ENCODE measurements around the gene MUC4.
"Not testable (repeated sequence)": the region's sequence is repeated elsewhere in the genome, so short reads cannot be mapped to it uniquely, and the experiment has no call there.

Gene MUC4

DNA sequence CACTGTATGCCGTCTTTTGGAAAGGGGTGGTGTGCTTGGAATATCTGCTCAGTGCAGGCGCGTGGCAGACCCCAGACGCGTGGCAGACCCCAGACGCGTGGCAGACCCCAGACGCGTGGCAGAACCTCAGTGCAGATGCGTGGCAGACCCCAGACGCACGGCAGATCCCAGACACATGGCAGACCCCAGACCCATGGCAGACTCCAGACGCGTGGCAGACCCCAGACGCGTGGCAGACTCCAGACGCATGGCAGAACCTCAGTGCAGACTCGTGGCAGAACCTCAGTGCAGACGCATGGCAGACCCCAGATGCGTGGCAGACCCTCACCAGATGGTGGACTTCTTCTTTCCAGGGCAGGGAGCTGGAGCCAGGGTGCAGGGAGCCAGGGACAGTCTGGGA, 637 bp upstream of the MUC4 start:
- no peak for DNase-seq

DNA sequence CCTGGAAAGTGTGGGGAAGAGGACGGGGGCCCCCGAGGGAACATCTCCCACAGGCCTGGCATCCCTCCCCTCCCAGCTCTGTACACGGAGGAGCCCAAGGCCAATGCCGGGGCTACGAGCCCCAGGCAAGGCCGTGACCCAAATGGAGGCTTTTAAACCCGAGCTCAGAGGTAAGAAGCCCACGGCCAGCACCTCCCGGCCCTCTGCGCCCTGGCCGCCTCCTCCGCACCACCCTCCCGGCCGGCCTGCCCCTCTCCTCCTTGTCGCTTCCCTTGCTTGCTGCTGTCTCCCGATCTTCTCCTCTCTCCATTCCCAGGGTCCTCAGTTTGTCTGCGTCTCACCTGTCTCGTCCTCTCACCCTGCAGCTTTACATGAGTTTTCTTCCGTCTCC, 1.3 kb downstream of the MUC4 start:
- DNase-seq, result no peak

DNA sequence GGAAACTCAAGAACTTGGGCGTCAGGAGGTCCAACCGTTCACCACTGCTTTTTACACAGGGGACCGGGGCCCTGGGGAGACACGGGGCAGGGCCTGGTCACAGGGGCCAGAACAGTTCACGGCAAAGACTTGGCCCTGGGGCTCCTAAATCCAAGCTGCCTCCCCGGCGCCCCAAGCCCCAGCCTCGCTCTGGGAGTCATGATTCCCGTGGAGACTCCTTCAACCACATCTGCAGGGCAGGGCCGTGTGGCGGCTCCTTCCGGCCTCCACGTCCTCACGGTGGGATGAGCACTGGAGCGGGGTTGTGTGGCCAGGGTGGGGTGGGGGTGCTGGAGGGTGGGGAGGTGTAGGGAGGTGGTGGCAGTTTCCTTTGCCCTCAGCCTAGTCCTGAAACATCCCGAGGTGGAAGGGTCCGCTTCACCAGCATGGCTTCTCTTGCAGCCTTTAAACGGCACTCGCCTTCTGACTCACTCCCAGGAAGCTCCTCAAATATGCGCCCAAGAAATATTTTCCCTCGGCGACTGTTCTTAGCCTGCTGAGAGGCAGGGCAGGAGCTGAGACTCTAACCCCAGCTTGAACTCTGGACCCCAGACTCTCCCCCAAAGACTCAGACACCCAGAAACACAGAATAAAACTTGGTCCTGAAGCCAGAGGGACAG, 1.8 kb downstream of the MUC4 start:
- no peak for DNase-seq

DNA sequence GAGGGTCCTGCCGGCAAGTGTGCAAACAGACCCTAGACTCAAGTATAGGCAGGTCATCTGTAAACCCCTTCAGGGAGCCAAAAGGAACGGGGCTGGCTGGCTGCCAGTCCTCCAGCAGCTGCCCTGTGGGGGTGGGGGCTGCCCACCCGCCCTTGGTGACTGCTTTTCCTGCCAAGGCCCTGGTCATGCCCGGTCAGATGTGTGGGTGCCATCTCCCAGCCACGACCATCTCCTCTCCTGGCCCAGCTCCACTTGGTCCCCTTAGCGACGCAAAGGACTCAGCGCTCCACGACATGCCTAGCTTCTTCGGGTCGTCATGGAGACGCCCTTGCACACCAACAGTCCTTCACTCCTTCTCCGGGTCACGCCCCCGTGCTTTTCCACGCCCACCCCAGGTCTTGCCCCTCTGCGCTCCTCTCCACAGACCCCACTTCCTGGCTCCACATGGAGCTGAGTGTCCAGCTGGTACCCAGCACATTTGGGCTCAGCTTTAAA, 2.4 kb downstream of the MUC4 start:
- DNase-seq, result no peak

DNA sequence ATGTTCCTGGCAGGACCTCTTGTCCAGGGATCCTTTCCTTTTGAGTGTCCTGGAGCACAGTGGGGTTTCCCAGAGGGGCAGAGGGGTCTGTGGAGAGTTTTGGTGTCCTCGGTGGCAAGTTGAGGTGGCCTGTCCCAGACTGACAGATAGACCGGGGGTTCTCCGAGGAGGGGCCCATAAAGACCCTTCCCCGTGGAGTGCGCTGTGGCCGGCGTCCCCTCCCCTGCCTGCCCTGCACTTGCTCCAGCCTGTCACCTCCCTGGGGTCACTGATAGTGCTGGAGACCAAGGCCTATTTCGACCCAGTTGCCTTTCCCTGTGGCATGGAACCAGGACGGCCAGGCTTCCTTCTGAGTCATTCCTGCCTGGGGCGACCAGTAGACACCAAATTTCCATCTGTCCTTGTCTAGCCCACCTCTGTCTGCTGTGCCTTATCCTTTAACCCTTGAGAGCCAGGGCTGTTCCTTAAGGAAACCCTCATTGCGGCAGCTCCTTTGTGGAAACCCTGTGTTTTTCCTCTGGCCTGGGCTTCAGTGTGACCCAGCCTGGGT, 2.9 kb downstream of the MUC4 start:
- no peak for DNase-seq

DNA sequence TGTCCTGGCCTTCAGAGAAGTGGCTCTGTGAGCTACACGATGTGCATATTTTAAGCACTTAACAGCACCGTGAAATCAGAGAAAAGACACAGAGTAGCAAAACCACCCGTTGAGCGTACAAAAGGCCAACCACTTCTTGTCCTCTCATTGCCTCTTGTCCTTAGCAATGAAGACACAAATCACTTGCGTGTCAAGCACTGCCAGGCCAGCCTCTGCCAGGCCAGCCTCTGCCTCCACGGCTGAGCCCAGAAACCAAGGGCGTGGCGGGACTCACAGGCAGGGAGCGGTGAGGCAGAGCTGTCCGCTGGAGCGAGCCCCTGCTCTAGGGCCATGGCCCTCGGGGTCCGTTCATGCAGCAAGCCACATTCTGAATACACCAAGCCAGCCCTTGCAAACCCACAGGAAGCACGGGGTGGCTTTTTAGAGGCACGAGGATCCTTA, 4.0 kb downstream of the MUC4 start:
- DNase-seq, result no peak

DNA sequence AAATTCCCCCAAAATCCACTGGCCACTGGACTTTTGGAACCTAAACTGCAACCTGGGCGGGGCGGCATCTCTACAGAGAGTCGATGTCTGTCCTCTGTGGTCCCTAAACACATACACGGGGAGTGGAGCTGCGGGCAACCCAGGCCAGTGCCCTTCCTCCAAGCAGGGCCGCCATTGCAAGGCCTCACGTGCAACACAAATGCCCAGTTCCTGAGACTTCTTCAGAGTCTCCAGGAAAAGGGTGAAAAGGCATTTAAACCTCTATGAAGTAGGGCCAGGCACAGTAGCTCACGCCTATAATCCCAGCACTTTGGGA, 4.9 kb downstream of the MUC4 start:
- no peak for DNase-seq

DNA sequence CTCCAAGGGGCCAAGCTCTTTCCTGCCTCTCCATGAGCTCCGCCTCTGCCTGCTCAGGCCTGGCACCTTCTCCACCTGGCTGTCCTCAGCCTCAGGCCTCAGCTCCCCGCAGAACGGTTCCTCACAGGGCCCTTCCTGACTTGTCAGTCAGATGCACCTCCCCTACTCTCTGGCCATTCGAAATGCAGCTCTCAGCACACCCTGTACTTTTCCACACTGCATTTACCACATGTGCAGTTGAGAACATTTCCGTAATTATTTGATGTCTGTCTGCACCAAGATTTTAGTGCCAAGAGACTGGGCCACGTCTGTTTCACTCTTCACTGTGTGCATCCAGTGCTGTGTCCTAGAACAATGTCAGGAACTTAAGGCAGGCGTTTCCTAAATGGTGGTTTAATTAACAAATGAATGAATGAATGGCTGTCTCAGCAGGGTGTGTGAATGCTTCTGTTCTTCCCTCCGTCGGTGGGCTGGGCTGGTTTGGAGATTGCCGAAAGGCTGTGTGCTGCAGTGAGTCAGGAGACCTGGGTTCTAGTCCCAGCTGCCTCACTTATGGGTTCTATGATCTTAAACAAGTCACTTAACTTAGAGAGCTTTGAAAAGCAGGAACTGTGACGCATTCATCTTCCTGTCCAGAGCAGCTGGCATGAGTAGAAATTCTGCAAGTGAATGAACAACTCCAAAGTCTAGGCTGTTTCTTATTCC, 5.4 kb downstream of the MUC4 start:
- no peak for DNase-seq

DNA sequence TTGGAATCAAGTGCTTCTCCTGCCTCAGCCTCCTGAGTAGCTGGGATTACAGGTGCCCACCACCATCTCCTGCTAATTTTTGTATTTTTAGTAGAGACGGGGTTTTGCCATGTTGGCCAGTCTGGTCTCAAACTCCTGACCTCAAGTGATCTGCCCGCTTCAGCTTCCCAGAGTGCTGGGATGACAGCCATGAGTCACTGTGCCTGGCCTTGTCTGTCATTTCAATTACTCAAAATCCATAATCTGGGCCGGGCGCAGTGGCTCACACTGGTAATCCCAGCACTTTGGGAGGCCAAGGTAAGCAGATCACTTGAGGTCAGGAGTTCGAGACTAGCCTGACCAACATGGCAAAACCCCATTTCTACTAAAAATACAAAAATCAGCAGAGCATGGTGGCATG, 6.1 kb downstream of the MUC4 start:
- not testable (repeated sequence) for DNase-seq

DNA sequence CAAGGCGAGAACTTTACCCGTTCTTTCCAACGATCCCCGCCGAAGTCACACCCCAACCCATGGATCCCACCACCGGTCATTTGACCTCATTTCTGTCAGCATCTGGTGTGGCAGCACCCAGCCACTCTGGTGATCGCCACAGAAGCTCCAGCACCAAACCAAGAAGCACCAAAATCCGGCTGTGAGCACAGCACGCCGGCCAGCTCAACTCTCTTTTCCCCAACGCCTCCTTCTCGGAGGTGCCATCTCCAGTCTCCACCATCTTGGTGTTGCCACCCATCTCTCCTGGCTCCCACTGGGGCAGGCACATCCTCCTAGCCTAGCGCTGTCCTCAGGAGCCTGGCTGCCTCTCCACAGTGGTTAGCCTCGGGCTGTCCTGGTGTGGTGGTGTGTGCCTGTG, 6.5 kb downstream of the MUC4 start:
- no peak for DNase-seq

DNA sequence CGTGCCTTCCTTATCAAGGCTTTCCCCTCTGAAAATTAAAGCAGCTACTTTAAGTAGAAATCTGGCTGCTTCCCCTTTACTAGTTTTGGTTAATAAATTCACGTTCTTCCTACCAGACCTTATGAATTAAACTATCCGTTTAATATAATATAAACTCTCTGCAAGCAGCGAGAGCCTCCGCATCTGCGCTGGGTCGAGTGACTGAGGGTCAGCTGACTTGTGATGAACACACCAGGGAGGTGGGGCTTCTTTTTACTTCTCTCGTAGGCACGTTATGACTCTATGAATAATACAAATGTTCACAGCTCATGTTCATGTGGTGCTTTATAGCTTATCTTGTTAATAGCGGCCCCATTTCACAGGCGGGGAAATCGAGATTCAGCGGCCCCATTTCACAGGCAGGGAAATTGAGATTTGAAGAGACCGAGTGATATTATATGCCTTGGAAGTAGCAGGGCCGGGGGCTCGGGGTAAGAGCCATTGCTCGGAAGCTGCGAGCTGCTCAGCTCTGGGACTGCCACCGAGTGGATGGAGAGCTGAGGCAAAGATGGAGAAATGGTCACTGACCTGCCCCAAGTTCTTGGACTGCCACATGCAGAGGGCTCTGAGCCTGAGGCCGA, 8.3 kb downstream of the MUC4 start:
- DNase-seq, result no peak

DNA sequence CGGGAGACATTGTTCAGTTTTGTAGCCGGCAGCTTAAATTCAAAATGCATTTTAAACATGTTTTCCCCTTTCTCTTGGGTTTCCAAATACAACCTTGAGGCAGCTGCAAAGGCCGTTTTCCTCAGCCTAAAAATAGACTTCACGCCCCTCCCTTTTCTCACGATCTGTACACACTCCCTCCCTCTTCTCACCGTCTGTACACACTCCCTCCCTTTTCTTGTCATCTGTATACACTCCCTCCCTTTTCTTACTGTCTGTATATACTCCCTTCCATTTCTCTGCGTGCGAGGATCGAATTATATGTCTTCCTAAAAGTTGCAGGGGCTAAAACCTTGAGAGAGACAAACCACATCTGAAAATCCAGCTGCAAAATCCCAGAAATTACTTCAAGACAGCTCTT, 8.9 kb downstream of the MUC4 start:
- DNase-seq, result no peak

DNA sequence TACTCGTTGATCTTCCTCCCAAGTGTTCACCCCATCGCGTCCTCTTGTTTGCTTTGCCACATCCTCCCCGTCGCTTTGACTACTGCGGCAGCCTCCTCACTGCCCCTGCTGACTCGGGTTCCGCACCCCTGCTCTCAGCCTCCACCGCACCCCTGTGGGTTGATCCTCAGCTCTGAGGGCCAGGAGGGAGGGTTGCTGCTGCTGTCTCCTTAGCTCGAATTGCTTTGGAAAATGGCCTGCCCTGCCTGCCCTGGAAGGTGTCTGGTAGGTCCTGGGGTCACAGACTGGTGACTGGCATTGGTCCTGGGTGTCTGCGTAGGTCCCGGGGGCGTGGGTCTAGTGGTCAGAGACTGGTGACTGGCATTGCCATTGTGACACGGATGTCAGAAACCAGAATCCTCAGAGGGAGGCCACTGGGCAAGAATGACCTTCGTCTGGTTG, 9.4 kb downstream of the MUC4 start:
- no peak for DNase-seq

DNA sequence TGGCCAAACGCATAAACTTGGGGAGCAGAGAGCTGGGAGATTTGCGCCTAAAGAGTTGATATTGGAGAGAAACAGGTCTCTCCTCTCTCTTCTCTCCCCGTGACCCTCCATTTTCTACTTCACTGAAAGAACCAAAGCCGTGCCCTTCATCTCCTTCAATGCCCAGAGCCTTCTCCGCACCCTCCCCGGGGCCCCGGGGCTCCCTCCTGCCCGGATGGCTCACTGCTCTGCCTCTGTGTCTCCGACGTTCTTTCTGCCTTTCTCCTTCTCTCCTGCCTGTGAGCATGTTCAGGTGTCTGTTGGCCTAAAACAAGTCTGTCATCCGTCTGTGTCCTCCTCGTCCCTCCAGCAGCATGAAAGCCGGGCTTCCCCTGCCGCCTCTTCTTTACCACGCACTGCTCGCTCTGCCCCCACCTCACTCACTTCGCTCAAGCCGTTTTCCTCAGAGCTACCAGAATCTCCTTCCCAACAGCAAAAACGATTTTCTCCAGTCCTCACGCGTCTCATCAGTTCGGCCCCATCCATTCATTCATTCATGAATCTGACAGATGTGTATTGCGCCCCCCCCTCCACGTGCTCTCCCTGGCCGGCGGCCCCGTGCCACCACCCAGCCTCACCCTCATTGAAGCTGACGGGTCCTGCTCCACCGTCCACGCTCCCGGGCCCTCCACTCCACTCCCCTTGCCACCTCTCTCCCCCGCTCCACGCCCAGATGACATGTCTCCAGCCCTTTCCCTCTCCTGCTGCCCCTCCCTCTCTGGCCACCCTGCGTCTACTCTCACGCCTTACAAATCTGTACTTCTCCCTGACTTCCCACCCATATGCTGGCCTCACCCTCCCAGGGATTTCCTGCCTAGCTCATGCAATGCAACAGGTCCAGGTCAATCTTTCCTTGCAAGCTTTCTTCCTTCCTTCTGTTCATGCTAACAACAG, 10.2 kb downstream of the MUC4 start:
- no peak for DNase-seq

DNA sequence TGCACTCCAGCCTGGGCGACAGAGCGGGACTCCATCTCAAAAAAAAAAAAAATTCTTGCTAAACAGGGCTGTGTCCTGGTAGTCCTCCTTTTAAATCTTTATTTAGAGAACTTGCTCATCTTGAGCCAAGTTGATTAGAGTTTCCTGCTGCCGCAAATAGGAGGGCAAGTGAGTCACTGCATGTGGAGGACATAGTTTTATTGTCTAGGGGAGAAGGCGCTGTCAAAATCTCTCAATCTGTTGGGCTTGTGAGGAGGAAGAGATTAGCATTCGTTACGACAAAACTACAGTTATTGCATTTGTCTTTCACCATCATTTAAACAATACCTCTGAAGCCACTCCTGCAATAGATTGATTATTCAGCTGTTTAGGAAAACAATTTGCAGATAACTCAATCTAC, 11.5 kb downstream of the MUC4 start:
- no peak for DNase-seq

DNA sequence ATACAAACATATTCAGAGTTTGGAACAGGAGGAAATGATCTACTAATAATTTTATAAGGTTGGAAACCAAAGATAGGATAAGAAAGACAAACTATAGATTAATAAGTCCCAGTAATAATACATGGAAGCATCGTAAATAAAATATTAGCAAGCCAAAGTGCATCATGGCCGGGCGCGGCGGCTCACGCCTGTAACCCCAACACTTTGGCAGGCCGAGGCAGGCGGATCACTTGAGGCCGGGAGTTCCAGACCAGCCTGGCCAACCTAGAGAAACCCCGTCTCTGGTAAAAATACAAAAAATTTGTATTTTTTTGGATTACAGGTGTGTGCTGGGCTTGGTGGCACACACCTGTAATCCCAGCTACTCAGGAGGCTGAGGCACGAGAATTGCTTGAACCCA, 14.9 kb downstream of the MUC4 start:
- no peak for DNase-seq

DNA sequence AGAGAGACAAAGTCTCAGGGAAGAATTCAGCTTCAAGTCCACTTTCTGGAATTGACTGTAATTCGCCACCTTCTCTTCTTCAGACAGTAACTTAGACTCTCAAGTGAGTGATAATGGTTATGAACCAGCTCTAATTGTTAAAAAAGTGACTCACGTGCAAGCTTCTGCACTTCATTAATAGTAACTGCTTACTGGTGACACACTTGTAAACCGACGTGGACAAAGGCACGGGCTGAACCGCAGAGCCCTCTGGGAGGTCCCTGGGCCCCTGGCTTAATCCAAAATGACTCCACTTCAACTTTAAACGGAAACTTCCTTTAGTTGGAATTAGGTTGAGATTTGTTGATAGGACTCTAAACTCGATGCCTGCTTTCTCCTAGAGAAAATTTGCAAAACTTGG, 17.0 kb downstream of the MUC4 start:
- DNase-seq, result no peak

DNA sequence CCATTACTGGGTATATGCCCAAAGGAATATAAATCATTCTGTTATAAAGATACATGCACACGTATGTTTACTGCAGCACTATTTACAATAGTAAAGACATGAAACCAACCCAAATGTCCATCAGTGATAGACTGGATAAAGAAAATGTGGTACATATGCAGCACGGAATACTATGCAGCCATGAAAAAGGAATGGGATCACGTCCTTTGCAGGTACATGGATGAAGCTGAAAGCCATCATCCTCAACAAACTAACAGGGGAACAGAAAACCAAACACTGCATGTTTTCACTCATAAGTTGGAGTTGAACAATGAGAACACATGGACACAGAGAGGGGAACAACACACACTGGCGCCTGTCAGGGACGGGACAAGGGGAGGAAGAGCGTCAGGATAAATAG, 19.1 kb downstream of the MUC4 start:
- not testable (repeated sequence) for DNase-seq

DNA sequence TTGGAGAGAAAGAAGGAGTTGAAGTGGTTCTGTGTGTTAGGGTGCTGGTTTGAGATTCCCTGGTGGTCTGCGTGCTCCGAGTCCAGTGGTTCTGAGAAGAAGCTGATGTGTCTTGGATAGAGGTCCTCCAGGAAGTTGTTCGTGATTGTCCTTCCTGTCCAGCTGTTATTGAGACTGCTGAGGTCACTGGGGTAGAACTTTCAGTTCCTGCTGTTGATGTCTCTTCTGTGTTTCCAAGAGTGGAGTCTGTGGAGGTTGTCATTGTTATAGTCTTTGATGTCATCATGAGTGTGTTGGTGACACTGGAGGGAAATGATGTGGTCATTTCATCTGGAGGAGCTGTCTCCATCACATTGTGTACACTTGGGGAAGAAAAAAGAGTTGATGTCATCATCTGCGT, 20.8 kb downstream of the MUC4 start:
- DNase-seq, result no peak

DNA sequence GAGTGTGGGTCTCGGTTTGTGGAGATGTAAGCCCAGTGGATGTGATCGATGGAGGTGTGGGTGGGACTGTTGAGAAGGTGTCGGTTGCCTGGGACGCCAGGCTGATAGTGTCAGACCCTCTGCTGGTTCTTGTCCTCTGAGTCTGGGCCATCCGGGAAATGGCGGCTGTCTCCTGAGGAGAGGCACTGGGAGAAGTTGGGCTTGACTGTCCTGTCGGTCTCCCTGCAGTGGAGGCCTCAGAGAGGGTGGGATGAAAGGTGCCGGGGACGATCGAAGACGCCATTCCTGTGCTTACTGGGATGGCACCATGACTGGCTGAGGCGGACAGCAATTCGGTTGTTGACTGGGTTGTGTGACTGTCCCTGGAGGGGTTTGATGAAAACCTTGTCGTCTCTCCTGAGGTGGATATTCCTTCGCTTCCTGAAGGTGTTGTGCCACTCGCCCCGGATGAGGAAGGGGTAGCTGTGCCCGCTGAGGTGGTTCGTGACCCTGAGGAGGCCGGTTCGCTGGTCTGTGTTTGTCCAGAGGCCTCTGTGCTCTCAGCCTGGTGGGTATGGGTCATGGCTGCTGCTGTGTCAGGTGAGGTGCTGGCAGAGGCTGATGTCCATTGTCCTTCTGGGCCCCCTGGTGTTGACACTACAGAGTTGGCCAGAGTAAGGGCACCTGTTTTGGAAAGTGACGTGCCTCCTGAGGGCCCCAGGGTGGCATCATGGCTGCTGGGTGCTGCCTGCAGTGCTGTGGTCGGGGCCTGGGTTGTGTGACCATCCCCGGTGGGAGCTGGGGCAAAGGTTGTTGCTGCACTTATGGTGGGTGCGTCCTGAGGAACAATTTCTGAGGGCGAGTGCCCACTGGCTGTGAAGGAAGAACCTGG, 22.8 kb downstream of the MUC4 start:
- DNase-seq, result no peak

DNA sequence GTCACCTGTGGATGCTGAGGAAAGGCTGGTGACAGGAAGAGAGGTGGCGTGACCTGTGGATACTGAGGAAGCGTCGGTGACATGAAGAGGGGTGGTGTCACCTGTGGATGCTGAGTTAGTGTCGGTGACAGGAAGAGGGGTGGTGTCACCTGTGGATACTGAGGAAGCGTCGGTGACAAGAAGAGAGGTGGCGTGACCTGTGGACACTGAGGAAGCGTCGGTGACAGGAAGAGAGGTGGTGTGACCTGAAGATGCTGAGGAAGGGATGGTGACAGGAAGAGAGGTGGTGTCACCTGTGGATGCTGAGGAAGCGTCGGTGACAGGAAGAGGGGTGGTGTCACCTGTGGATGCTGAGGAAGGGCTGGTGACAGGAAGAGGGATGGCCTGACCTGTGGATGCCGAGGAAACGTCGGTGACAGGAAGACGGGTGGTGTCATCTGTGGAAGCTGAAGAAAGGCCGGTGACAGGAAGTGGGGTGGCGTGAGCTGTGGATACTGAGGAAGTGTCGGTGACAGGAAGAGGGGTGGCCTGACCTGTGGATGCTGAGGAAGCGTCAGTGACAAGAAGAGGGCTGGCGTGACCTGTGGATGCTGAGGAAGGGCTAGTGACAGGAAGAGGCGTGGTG, 25.8 kb downstream of the MUC4 start:
- not testable (repeated sequence) for DNase-seq
